Middle frontal gyrus (tissue), 1 donor: ENCODE results near the gene PCDHB13.
"Not testable (repeated sequence)": the region's sequence is repeated elsewhere in the genome, so short reads cannot be mapped to it uniquely, and the experiment has no call there.

Experiments
- DNase-seq: peaks from one replicate; pipeline ENCODE4 v3.0.0-alpha.2; 2015; ENCODE audit warnings: low spot score; ENCODE audit errors: extremely low spot score

The PCDHB13 gene

GRCh38 chr5:141201646-141202045 is 12.1 kb upstream of the PCDHB13 start:
- DNase-seq: not testable (repeated sequence)

DNA sequence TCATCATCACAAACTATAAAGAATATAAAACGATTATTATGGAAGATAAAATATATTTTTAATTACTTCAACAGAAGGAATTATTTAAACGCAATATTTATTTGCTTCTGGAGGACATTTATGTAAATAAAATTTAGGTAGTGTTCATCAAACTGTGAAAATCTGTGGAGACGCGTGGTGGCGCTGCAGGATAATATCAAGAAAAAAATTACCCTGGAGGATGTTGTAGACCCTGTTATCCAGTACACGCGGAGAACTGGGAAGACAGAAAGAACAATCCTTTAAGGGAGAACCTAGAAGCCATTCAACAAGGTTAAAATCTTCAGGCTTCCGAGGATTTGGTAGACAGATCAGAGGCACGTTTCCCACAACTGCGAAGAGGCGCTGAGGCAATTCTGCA is 5.2 kb upstream of the PCDHB13 start, which contains the start of gene PCDHB12:
Gene PCDHB12, plus strand, starts transcription at position 242 of the 400 bp plus-strand sequence. CDS start 189 bp downstream, outside the sequence.
- DNase-seq: no peak

GRCh38 chr5:141210281-141210680 is 3.4 kb upstream of the PCDHB13 start:
- not testable (repeated sequence) for DNase-seq

DNA sequence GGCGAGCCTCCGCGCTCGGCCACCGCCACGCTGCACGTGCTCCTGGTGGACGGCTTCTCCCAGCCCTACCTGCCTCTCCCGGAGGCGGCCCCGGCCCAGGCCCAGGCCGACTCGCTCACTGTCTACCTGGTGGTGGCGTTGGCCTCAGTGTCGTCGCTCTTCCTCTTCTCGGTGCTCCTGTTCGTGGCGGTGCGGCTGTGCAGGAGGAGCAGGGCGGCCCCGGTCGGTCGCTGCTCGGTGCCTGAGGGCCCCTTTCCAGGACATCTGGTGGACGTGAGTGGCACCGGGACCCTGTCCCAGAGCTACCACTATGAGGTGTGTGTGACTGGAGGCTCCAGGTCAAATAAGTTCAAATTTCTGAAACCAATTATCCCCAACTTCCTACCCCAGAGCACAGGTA is 2.9 kb upstream of the PCDHB13 start:
- not testable (repeated sequence) for DNase-seq

DNA sequence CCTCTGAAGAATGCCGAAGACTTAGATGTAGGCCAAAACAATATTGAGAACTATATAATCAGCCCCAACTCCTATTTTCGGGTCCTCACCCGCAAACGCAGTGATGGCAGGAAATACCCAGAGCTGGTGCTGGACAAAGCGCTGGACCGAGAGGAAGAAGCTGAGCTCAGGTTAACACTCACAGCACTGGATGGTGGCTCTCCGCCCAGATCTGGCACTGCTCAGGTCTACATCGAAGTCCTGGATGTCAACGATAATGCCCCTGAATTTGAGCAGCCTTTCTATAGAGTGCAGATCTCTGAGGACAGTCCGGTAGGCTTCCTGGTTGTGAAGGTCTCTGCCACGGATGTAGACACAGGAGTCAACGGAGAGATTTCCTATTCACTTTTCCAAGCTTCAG is 864 bp downstream of the PCDHB13 start:
- not testable (repeated sequence) for DNase-seq

DNA sequence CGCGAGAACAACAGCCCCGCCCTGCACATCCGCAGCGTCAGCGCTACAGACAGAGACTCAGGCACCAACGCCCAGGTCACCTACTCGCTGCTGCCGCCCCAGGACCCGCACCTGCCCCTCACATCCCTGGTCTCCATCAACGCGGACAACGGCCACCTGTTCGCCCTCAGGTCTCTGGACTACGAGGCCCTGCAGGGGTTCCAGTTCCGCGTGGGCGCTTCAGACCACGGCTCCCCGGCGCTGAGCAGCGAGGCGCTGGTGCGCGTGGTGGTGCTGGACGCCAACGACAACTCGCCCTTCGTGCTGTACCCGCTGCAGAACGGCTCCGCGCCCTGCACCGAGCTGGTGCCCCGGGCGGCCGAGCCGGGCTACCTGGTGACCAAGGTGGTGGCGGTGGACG is 1.8 kb downstream of the PCDHB13 start:
- not testable (repeated sequence) for DNase-seq

DNA sequence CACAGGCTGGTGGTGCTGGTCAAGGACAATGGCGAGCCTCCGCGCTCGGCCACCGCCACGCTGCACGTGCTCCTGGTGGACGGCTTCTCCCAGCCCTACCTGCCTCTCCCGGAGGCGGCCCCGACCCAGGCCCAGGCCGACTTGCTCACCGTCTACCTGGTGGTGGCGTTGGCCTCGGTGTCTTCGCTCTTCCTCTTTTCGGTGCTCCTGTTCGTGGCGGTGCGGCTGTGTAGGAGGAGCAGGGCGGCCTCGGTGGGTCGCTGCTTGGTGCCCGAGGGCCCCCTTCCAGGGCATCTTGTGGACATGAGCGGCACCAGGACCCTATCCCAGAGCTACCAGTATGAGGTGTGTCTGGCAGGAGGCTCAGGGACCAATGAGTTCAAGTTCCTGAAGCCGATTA is 2.3 kb downstream of the PCDHB13 start:
- not testable (repeated sequence) for DNase-seq

GRCh38 chr5:141223112-141223783 is 9.5 kb downstream of the PCDHB13 start, which contains the start of gene PCDHB14:
TSS of gene PCDHB14 (plus strand) at chr5:141223343. CDS start at chr5:141223506, 163 bp downstream.
- DNase-seq: no peak

DNA sequence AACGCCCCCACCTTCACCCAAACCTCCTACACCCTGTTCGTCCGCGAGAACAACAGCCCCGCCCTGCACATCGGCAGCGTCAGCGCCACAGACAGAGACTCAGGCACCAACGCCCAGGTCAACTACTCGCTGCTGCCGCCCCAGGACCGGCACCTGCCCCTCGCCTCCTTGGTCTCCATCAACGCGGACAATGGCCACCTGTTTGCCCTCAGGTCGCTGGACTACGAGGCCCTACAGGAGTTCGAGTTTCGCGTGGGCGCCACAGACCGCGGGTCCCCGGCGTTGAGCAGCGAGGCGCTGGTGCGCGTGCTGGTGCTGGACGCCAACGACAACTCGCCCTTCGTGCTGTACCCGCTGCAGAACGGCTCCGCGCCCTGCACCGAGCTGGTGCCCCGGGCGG is 11.1 kb downstream of the PCDHB13 start:
- not testable (repeated sequence) for DNase-seq

- DNase-seq: not testable (repeated sequence)
Observed at GRCh38 chr5:141225421-141225820, 11.7 kb downstream of the PCDHB13 start.

DNA sequence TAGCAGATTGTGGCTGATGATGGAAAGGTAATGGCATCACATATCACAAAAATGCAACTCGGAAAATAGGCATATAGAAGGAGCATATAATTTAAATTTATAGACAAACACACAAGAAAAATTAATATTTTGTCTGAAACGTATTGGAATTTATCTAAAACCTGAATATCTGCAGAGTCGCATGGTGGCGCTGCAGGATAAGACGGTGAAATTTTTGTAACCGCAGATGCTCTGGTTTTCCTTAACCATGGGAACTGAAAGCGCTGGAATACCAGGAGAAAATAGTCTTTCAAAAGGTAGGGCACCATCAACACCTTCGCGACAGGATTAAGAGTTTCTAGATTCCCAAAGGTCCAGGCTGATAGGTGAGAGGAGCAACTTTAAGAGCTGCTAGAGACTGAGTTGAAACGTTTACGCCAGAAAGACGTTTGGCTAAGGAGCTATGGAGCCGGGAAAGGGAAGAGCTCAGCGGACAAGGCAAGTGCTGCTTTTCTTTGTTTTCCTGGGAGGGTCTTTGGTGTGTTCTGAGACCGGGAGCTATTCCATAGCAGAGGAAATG is 20.5 kb downstream of the PCDHB13 start:
- no peak for DNase-seq

DNA sequence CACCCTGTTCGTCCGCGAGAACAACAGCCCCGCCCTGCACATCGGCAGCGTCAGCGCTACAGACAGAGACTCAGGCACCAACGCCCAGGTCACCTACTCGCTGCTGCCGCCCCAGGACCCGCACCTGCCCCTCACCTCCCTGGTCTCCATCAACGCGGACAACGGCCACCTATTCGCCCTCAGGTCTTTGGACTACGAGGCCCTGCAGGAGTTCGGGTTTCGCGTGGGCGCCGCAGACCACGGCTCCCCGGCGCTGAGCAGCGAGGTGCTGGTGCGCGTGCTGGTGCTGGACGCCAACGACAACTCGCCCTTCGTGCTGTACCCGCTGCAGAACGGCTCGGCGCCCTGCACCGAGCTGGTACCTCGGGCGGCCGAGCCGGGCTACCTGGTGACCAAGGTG is 22.2 kb downstream of the PCDHB13 start:
- not testable (repeated sequence) for DNase-seq

DNA sequence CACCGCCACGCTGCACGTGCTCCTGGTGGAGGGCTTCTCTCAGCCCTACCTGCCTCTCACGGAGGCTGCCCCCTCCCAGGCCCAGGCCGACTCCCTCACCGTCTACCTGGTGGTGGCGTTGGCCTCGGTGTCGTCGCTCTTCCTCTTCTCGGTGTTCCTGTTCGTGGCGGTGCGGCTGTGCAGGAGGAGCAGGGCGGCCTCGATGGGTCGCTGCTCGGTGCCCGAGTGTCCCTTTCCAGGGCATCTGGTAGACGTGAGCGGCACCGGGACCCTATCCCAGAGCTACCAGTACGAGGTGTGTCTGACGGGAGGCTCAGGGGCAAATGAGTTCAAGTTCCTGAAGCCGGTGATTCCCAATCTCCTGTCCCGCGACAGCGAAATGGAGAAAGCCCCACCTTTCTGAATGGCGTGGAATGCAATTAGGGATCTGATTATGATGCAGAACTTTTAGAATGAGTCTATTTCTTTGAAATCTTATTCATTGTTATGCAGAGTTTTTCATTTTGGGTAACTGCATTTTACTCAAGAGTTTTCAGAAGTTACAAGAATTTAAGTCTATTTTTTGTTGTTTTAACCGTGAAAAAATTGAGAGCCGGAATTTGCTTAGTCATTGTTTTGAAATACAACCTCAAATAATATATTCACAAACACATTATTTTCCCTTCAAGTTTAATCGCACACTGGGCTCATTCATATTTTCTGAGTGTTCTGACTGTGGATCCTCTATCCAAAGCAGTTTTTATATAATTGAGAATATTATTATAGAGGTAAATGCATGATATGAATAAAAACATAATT is 23.0 kb downstream of the PCDHB13 start:
- no peak for DNase-seq

- no peak for DNase-seq
Observed at GRCh38 chr5:141241496-141241895, 27.8 kb downstream of the PCDHB13 start.

GRCh38 chr5:141245250-141245717 is 31.6 kb downstream of the PCDHB13 start, which contains the start of gene PCDHB15:
TSS of gene PCDHB15 (plus strand) at chr5:141245395. CDS start at chr5:141245579, 184 bp downstream.
- DNase-seq: no peak

DNA sequence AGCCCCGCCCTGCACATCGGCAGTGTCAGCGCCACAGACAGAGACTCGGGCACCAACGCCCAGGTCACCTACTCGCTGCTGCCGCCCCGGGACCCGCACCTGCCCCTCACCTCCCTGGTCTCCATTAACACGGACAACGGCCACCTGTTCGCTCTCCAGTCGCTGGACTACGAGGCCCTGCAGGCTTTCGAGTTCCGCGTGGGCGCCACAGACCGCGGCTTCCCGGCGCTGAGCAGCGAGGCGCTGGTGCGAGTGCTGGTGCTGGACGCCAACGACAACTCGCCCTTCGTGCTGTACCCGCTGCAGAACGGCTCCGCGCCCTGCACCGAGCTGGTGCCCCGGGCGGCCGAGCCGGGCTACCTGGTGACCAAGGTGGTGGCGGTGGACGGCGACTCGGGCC is 33.3 kb downstream of the PCDHB13 start:
- DNase-seq: not testable (repeated sequence)

GRCh38 chr5:141247434-141247833 is 33.7 kb downstream of the PCDHB13 start:
- DNase-seq: not testable (repeated sequence)

GRCh38 chr5:141250576-141250975 is 36.9 kb downstream of the PCDHB13 start:
- no peak for DNase-seq

DNA sequence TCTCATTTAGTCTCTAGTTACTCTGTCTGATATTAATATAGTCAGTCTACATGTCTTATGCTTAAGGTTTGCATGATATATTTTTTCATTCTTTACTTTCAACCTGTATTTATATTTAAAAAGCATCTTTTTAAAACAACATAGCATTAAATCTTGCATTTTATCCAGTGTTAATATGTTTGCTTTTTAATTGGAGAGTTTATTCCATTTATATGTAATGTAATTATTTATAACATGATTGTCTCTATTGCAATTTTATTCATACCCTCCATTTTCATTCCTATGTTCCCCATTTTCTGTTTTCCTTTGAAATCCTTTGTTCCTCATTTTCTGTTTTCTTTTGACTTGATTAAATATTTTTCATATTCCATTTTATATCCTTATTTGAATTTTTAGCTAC is 44.7 kb downstream of the PCDHB13 start:
- DNase-seq: no peak

DNA sequence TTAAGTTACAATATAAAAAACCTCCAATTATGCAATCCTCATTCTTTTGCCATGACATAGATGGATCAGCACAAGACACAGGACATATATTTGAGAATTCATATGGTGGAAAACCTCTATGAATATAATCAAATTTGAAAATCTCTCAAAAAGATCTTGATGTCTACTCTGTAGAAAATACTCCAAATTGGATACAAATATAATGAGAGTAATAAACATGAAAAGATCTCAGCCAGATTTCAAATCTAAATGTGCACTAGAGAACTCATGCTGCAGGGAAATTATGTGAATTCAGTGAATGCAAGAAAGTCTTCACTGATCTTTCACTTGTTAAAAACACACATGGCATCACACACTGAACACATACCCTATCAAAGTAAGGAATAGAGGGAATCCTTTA is 45.2 kb downstream of the PCDHB13 start:
- DNase-seq: no peak

DNA sequence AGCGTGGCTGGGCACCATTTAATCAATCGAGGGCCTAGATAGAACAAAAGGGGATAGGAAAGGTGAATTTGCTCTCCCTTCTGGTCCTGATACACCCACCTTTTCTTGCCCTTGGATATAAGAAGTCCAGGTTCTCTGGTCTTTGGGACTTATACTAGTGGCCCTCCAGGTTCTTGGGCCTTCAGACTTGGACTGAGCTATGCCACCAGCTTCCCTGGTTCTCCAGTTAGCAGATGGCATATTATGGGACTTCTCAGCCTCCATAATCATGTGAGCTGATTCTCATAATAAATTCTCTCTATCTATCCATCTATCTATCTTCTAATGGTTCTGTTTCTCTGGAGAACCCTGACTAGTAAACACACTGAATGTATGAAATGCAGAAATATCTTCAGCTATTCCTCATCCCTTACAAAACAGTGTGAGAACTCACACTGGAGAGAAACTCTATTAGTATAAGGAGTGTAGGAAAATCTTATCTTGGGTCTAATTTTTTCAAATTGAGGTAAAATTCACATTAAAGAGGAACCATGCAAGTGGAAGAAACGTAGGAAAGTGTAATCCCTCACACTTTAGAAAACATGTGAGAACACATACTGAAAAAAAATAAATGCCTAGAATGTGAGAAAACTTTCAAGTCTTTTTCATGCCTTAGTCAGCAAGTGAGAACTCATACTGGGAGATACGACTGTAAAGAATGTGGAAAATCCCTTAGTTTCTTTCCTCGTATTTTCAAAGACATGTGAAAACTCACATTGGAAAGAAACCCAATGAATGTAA is 46.9 kb downstream of the PCDHB13 start:
- DNase-seq: no peak
